ENCODE measurements around the gene IL17RA.

IL17RA gene

DNA sequence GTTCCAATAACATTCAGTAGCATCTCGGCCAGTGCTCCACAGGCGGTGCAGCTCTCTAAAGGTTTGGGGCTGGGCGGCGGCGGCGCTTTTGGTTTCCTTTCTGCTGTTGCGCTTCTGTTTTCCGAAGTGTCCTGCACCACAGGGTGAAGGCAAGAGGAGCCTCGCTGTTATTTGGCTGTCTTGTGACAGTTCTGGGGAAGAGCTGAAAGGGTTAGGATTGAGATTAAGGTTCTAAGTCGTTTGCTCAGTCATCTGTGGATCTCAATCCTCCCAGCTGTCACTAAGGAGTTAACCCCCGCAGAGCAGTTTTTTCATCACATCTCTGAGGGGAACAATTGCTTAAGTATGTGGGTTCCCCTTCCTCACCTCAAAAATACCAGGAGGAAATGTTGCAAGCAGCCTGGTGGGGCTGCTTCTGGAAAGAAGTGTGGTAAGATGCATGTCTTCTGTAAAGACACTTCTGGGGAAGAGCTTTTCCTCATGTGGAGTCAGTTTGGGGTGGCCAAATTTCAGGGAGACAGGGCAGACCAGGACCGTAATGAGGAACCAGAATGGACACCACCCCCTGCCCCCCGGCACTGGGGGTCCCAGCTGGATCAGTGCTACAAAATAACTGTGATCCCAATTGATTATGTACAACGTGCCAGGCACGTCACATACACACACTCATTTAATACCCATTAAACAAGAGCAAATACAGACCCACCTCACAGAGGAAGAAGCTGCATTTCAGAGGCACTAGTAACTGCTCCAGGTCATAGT lies 22.2 kb downstream of the IL17RA start:
- peak; percentile 69 for DNase-seq

- no peak for DNase-seq
Measured at GRCh38 chr22:17107547-17107810, 22.7 kb downstream of the IL17RA start.

DNA sequence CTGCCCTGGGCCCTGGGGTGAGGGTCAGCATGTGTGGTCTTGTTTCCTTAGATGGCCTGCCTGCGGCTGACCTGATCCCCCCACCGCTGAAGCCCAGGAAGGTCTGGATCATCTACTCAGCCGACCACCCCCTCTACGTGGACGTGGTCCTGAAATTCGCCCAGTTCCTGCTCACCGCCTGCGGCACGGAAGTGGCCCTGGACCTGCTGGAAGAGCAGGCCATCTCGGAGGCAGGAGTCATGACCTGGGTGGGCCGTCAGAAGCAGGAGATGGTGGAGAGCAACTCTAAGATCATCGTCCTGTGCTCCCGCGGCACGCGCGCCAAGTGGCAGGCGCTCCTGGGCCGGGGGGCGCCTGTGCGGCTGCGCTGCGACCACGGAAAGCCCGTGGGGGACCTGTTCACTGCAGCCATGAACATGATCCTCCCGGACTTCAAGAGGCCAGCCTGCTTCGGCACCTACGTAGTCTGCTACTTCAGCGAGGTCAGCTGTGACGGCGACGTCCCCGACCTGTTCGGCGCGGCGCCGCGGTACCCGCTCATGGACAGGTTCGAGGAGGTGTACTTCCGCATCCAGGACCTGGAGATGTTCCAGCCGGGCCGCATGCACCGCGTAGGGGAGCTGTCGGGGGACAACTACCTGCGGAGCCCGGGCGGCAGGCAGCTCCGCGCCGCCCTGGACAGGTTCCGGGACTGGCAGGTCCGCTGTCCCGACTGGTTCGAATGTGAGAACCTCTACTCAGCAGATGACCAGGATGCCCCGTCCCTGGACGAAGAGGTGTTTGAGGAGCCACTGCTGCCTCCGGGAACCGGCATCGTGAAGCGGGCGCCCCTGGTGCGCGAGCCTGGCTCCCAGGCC lies 23.7 kb downstream of the IL17RA start:
- DNase-seq: no peak

DNA sequence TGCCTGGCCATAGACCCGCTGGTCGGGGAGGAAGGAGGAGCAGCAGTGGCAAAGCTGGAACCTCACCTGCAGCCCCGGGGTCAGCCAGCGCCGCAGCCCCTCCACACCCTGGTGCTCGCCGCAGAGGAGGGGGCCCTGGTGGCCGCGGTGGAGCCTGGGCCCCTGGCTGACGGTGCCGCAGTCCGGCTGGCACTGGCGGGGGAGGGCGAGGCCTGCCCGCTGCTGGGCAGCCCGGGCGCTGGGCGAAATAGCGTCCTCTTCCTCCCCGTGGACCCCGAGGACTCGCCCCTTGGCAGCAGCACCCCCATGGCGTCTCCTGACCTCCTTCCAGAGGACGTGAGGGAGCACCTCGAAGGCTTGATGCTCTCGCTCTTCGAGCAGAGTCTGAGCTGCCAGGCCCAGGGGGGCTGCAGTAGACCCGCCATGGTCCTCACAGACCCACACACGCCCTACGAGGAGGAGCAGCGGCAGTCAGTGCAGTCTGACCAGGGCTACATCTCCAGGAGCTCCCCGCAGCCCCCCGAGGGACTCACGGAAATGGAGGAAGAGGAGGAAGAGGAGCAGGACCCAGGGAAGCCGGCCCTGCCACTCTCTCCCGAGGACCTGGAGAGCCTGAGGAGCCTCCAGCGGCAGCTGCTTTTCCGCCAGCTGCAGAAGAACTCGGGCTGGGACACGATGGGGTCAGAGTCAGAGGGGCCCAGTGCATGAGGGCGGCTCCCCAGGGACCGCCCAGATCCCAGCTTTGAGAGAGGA lies 24.5 kb downstream of the IL17RA start:
- no peak for DNase-seq

GRCh38 chr22:17109976-17110375 lies 25.2 kb downstream of the IL17RA start:
- no peak for DNase-seq

- no peak for DNase-seq
Measured at GRCh38 chr22:17110791-17111550, 26.2 kb downstream of the IL17RA start.

DNA sequence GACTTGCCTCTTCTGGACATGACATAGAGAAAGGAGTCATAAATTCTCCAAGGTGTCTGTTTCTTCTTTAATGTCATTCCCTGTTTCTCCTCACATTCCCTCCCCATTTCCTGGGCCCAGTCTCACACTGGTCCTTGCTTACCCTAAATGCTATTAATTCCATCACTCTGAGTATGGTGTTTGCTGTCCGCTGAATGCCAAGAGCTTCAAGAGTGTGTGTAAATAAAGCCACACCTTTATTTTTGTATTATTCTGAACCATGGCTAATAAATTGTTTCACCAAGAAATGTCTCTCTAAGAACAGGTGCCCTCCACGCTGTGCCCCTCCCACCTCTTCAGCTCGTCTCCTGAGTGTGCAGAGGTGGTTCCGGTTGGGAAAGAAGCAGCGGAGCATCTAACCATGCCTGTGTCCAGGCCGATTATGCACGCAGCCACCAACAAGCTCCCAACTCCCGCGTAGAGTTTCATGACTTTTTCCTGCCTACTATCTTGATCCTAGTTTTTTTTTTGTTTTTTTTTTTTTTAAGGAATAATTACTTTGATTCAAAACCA lies 27.8 kb downstream of the IL17RA start:
- no peak for DNase-seq

DNA sequence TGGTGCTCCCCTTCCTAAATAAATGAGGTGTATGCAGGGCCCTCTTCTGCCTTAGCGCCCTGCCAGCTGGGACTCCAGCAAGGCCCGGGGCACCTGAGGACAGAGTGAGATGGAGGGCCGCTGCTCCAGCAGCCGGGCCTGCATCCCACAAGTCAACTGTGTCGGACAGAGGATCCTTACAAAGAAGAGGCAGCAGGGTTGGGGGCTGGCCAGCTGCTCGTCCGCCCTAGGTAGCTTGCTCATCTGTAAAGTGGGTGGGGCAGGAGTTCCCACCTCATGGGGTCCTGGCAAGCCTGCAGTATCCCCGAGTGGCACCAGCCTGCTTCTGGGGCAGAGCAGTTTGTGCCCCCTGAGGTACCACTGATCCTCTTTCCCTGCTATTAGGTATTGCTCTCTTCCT lies 28.8 kb downstream of the IL17RA start:
- no peak for DNase-seq

DNA sequence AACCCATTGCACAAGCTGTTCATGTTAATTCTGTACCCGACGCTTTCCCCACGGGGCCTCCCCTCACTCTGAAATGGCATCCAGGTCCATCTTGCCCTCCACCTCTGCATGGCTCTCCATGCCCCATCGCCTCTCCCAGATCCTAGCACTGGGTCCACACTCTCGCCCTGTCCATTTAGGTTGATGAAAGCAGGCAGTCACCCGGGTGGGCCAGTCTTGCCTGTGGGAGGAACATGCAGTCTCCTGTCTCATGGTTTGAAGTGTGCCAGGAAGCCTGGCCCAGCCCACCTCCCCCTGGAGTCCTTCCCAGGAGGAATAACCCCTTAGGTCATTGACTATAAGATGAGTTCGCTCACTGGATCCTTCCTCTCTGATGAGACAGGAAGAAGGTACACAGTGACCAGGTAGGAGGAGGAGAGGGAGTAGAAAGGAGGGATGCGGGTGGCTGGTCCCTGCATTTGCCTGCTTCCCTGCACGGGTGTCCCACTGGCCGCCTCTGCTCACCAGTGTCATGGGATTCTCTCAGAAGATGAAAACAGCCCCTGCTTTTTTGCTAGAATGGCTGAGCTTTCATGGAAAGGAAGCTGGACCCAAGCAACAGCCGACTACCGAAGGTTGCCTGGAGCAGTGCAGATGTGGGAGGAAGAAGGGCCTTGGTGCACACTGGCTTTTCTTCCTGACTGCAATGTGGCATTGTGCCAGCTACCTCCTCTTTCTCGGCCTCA lies 29.5 kb downstream of the IL17RA start:
- no peak for DNase-seq

GRCh38 chr22:17114898-17115235 lies 30.1 kb downstream of the IL17RA start:
- no peak for DNase-seq

DNA sequence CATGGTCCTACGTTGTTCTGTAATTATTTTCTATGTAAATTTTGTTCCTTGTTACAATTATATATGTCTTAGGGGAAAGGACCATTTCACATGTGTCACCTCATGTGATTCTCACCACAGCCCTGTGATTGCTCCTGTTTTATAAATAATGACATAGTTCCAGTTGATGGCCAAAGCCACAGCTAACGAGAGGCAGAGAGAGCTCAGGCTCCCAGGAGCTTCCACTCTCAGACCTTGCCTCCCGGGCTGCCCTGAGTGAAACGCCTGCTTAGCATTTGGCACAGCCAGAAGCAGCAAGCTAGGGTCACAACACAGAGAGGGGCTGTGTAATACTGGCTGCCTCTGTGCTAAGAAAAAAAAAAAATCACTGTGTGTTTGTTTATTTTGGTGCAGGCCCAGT lies 30.4 kb downstream of the IL17RA start:
- DNase-seq: no peak

DNA sequence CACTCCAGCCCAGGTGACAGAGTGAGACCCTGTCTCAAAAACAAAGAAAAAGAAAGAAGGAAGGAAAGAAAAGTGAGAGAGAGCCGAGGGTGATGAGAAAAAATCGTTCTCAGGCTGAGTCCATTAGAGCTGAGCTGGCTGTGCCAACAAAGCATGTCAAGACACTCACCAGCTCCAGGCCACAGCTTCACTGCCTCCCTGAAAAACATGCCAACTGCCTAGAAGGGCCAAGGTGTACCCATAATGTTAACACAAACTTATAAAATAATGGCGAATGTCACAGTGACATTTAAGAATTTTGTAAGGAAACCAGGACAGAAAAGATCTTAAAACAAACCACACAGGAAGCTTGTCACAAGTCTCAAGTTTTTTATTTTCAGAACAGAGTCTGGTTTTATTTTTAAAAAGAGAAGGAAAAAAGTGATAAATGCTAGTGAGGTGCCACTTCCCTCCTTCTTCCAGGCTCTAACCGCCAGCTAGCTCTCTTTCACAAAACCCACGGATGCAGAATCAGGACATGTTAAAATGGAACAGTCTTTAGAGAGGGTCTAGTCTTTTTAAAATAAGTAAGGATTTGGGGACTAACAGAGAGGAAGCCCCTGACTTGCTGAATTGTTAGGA lies 31.3 kb downstream of the IL17RA start:
- DNase-seq: no peak

DNA sequence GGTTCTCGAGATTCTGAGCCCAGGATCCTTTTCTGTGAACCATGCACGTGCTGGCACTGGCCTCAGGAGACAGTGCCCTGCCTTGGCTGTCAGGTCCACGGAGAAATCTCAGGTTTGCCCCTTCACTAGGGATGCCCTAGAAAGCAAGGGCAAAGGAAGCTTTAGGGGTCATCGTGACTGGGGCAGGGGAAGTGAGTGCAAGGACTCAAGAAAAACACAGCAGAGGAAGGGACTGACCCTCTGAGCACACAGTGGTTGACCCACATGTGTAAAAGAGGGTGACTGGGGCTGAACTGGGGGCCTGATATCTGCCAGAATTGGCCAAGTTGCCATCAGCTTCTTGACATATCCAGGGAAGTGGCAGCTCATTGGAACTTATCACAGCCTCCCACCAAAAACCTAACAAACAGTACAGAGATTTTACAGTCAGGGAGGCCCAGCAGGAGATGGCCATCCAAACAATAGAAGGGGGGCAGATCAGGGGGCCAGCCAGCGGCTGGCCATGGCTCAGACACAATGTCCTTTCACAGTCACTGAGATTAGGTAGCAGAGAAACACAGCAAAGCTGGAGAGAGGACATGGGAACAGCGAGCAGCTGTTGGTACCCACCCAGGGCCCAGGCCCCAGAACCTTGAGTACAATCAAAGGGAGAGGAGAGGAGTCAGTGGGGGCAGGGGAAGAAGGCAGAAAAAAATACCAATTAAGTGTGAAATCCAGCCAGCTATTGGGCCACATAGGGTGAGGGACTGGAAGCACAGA lies 32.0 kb downstream of the IL17RA start:
- DNase-seq: no peak

- DNase-seq: no peak
Measured at GRCh38 chr22:17117400-17117799, 32.6 kb downstream of the IL17RA start.

DNA sequence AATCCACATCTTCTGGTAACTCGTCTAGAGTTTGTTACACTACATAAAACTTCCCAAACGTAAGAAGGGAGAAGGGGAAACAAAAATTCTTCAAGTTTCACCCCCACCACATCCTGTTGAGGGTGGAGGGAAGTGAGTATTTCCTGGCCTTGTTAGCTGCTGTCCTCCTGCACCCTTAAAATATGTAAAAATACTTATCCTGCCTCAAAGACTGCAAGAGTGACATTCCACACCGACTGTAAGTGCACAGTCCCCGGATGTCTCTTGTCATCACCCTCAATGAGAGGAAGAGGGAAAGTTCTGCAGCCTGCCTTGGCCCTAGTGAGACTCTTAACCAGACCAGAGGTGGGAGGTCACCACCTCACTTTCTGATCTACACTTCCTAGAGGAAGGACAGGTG lies 33.1 kb downstream of the IL17RA start:
- peak; percentile 32 for DNase-seq

- no peak for DNase-seq
Measured at GRCh38 chr22:17118342-17118741, 33.5 kb downstream of the IL17RA start.

DNA sequence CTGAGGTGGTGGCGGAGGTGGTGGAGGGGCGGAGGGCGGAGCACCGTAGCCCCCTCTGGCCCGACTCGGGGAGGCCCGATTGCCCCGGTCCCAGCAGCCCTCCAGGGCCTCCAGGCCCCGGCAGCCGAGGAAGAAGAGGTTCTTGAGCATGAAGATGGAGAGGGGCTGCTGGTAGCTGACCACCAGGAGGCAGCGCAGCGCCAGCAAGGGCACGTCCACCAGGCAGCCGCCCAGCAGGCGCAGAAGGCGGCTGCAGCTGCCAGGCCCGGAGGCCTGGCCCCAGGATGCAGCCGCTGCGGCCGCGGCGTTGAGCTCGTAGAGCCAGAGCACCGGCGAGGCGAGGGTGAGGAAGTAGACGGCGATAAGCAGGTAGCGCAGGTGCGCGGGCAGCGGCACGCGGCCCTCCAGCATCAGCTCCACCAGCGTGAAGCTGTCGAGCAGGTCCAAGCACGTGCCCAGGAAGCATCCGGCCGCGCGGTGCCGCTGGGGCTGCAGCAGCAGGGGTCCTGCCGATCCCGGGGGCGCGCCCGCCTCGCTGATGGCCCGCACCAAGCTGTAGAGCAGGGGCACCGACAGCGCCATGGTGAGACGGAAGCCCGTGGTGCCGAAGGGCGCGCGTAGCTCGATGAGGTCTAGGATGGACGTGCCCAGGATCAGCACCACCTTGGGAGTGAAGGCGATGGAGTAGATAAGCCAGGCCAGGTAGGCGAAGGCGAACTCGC lies 34.8 kb downstream of the IL17RA start:
- no peak for DNase-seq

DNA sequence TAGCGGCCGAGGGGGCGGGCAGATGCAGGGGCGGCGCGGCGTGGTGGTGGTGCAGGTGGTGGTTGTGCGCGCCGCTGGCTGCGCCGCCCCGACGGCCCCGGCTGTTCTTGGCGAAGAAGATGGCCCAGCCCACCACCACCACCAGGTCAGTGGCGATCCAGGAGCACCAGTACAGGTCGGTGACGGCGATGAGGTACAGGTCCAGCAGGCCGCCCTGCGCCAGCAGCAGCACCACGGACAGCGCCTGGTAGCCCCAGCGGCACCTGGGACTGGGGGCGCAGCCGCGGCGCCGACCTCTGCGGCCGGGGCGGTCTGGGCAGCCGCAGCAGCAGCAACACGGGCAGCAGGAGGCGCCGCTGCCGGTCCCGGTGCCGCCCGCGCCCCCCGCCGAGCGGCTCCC lies 35.5 kb downstream of the IL17RA start:
- DNase-seq: no peak

DNA sequence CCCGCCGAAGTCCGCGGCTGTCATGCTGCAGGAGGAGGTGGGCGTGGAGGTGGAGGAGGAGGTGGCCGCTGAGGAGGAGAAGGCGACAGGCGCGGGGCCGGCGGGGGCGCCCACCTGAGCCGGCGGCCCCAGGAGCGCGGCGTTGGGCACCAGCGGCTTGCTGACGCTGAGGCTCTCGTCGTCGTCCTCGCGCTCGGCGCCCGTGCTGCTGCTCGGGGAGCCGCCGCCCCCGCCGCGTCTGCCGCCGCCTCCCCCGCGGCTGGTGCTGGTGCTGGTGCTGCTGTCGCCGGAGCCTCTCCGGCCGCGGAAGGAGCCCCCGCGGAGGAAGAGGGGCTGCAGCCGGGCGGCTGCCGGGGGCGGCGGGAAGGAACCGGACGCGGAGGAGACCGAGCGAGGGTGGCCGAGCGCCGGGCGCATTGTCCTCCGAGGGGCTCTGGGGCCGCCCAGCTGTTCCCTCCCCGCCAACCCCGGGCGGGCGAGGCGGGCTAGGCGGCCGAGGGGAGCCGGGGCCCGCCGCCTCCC lies 36.0 kb downstream of the IL17RA start:
- DNase-seq: no peak
